C4-2B (cell line): Measurements from ENCODE around the gene TLCD3A.
A peak's percentile ranks its signal among the peaks of the same experiment; 100 is the strongest.

ENCODE experiments used
- H3K27ac ChIP-seq: fragments of 450-650 bp; 2 replicates; pipeline ENCODE4 v1.5.1; 2017
- CTCF ChIP-seq: fragments of 450-650 bp; conservative IDR thresholded peaks from 2 replicates; pipeline ENCODE4 v1.5.1; 2017; ENCODE audit warnings: mild to moderate bottlenecking
- ZFX ChIP-seq: fragments of 450-650 bp; IDR thresholded peaks from 2 replicates; pipeline ENCODE4 v1.6.1; 2017

TLCD3A gene

GRCh38 chr17:732902-733720 is 715 bp downstream of the TLCD3A start:
- TF ChIP-seq ZFX (peak; percentile 61), CTCF (no peak)
- H3K27ac ChIP-seq, result peak overlapping the region; percentile 95

GRCh38 chr17:733743-734142 is 1.3 kb downstream of the TLCD3A start:
- TF ChIP-seq CTCF (no peak), ZFX (no peak)
- peak overlapping the region; percentile 95 for H3K27ac ChIP-seq

GRCh38 chr17:737561-738113 is 5.2 kb downstream of the TLCD3A start:
- H3K27ac ChIP-seq, result no peak overlapping the region
- TF ChIP-seq ZFX (no peak), CTCF (no peak)

GRCh38 chr17:740240-741017 is 8.0 kb downstream of the TLCD3A start:
- TF ChIP-seq ZFX, result no peak
- no peak for TF ChIP-seq CTCF
- H3K27ac ChIP-seq, result no peak overlapping the region

GRCh38 chr17:742147-742793 is 9.9 kb downstream of the TLCD3A start:
- H3K27ac ChIP-seq, result no peak overlapping the region
- no peak for TF ChIP-seq ZFX

- no peak overlapping the region for H3K27ac ChIP-seq
- TF ChIP-seq CTCF, result no peak
- TF ChIP-seq ZFX, result no peak
Measured at GRCh38 chr17:743139-743538, 10.7 kb downstream of the TLCD3A start.

- H3K27ac ChIP-seq, result no peak overlapping the region
- TF ChIP-seq CTCF (no peak), ZFX (no peak)
Measured at GRCh38 chr17:744937-745336, 12.5 kb downstream of the TLCD3A start.
